Endothelial cell of umbilical vein (primary cell): ENCODE results near the gene SMARCC1.

ENCODE experiments used
- POLR2A ChIP-seq: IDR thresholded peaks from 2 replicates; pipeline ENCODE4 v1.6.1; 2012; ENCODE audit warnings: low read depth, mild to moderate bottlenecking, control low read depth, low read length
- POLR2AphosphoS5 ChIP-seq: IDR thresholded peaks from 2 replicates; pipeline ENCODE4 v1.6.1; 2012; ENCODE audit warnings: low read depth, mild to moderate bottlenecking, control low read depth, low read length, moderate library complexity; ENCODE audit not compliant: insufficient read depth
- TF ChIP-seq, protein P1 (sequence below), 2 donors: IDR thresholded peaks; 1 replicate in 1 of 2; 2 replicates in 1 of 2; pipeline ENCODE4 v1.5.1; 2011; ENCODE audit warnings: low read length in 2 of 2, mild to moderate bottlenecking in 2 of 2, moderate library complexity in 2 of 2, control low read depth in 1 of 2, inconsistent platforms in 1 of 2, low read depth in 1 of 2; ENCODE audit not compliant: insufficient read depth in 1 of 2; ENCODE audit errors: extremely low read depth in 1 of 2

- TF ChIP-seq, protein P1, sequence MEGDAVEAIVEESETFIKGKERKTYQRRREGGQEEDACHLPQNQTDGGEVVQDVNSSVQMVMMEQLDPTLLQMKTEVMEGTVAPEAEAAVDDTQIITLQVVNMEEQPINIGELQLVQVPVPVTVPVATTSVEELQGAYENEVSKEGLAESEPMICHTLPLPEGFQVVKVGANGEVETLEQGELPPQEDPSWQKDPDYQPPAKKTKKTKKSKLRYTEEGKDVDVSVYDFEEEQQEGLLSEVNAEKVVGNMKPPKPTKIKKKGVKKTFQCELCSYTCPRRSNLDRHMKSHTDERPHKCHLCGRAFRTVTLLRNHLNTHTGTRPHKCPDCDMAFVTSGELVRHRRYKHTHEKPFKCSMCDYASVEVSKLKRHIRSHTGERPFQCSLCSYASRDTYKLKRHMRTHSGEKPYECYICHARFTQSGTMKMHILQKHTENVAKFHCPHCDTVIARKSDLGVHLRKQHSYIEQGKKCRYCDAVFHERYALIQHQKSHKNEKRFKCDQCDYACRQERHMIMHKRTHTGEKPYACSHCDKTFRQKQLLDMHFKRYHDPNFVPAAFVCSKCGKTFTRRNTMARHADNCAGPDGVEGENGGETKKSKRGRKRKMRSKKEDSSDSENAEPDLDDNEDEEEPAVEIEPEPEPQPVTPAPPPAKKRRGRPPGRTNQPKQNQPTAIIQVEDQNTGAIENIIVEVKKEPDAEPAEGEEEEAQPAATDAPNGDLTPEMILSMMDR (IDR thresholded peaks at IDR 0.05; ENCODE audit: extremely low read depth in 1 of 2, insufficient read depth in 1 of 2, low read depth in 1 of 2, low read length in 2 of 2), result no peak
- TF ChIP-seq POLR2A (no peak), POLR2AphosphoS5 (no peak)
Measured at GRCh38 chr3:47607335-47607734, 174.4 kb downstream of the SMARCC1 start.
